ENCODE measurements around the gene UIMC1. TPM values are rescaled to one million over a fixed set of nuclear protein-coding genes. Genes with fewer than 3 reads are reported as not detected.
"Not testable (repeated sequence)": the region's sequence is repeated elsewhere in the genome, so short reads cannot be mapped to it uniquely, and the experiment has no call there.

The UIMC1 gene
- total RNA-seq, 1 experiment from 2014 or later: 24.0 TPM

- no peak for DNase-seq (ENCODE audit: low read depth)
Observed at GRCh38 chr5:177008716-177009115, 2.1 kb upstream of the UIMC1 start.

GRCh38 chr5:177005619-177006264 lies 837 bp downstream of the UIMC1 start:
- DNase-seq (ENCODE audit: low read depth): peak; percentile 59

GRCh38 chr5:177004961-177005360 lies 1.6 kb downstream of the UIMC1 start:
- DNase-seq (ENCODE audit: low read depth): no peak

DNA sequence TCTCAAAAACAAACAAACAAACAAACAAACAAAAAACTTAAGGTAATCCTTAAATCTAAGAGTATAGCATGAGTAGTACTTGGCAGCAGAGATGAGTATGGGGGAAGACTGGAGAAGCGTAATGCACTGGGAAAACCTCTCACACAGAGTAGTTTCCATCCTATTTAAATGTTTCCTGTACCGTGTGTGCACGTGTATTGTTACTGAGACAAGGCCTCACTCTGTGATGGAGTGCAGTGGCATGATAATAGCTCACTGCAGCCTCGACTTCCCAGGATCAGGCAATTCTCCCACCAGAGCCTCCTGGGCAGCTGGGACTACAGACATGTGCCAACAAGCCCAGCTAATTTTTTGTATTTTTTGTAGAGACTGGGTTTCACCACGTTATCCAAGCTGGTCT lies 2.9 kb downstream of the UIMC1 start:
- no peak for DNase-seq (ENCODE audit: low read depth)

GRCh38 chr5:176999526-176999925 lies 7.1 kb downstream of the UIMC1 start:
- not testable (repeated sequence) for DNase-seq (ENCODE audit: low read depth)

GRCh38 chr5:176998828-176999227 lies 7.8 kb downstream of the UIMC1 start:
- DNase-seq (ENCODE audit: low read depth): no peak

DNA sequence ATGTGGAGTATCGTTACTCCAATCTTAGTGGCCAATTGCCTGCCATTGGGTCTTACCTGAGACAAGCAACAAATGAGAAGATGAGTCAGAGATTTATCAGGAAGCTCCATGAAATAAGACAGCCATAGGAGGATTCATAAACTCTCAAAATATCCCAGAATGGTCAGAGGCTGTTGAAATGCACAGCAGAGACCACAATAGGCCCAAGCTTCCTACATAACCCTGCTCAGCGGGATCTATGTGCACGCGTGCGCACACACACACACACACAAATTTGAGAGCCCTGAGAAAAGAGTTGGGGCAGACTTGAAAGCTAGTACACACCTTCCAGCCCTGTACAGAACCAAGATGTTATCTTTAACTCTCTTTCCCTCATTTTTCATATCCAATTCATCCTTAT lies 9.8 kb downstream of the UIMC1 start:
- DNase-seq (ENCODE audit: low read depth): no peak

- no peak for DNase-seq (ENCODE audit: low read depth)
Observed at GRCh38 chr5:176995896-176996767, 10.4 kb downstream of the UIMC1 start.

DNA sequence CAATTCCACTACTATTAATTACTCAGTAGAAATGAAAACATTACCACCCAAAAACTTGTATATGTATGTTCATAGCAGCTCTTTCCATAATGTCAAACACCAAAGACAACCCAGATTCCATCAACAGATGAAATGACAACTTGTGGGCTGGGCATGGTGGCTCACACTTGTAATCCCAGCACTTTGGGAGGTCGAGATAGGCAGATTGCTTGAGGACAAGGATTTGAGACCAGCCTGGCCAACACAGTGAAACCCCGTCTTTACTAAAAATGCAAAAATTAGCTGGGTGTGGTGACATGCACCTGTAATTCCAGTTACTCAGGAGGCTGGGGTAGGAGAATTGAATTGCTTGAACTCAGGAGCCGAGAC lies 11.5 kb downstream of the UIMC1 start:
- no peak for DNase-seq (ENCODE audit: low read depth)

DNA sequence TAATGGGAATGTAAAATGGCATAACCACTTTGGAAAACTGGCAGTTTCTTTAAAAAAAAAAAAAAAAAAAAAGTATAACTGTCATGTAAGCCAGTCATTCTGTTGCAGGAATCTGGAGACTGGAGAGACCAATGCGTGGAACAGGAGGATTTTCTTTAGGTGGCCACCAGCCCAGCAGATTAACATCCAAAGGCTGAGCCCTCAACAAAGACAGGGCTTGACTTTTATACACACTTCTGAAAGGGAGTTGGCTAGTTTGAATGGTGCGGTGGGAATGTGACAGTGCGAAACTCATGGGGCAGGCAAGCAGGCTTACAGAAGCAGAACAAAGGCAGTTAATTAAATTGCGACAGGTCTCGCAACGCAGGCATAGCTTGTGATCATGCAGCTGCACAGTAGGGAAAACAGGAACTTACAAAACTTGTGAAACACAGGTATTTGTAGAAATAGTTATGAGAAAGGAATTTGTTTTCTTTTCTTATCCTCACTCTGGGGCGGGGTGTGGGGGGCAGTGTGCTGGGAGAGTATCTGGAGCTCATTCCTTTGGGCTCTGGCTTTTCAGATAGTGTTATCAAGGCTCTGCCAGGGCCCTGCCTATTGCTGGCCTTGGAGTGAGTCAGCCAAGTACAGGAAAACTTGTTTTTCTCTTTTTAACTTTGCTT lies 12.0 kb downstream of the UIMC1 start:
- DNase-seq (ENCODE audit: low read depth): no peak

DNA sequence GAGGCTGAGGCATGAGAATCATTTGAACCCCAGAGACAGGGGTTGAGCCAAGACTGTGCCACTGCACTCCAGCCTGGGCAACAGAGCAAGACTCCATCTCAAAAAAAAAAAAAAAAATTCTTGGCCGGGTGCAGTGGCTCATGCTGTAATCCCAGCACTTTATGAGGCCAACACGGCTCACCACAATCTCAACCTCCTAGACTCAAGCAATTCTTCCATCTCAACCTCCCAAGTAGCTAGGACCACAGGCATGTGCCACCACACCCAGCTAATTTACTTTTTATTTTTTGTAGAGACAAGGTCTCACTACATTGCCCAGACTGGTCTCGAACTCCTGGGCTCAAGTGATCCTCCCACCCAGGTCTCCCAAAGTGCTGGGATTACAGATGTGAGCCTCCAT lies 13.5 kb downstream of the UIMC1 start:
- DNase-seq (ENCODE audit: low read depth): not testable (repeated sequence)

- DNase-seq (ENCODE audit: low read depth): no peak
Observed at GRCh38 chr5:176987583-176987982, 19.0 kb downstream of the UIMC1 start.

GRCh38 chr5:176986280-176986679 lies 20.3 kb downstream of the UIMC1 start:
- DNase-seq (ENCODE audit: low read depth): no peak

DNA sequence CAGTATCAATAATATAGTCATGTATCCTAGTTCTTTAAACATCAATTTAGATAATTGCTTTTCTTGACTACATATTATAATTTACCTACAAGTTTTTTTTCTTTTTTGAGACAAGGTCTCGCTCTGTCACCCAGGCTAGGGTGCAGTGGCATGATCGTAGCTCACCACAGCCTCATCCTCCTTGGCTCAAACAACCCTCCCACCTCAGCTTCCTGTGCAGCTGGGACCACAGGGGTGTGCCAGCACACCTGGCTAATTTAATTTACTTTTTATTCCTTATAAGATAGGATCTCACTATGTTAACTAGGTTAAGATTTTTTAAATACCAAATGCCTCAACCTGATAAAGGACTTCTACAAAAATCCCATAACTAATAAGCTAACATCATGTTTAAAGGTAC lies 21.1 kb downstream of the UIMC1 start:
- no peak for DNase-seq (ENCODE audit: low read depth)

DNA sequence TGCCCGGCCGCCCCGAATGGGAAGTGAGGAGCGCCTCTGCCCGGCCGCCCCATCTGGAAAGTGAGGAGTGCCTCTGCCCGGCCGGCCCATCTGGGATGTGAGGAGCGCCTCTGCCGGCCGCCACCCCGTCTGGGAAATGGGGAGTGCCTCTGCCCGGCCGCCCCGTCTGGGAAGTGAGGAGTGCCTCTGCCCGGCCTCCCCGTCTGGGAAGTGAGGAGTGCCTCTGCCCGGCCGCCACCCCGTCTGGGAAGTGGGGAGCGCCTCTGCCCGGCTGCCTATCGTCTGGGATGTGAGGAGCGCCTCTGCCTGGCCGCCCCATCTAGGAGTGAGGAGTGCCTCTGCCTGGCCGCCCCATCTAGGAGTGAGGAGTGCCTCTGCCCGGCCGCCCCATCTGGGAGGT lies 22.4 kb downstream of the UIMC1 start:
- not testable (repeated sequence) for DNase-seq (ENCODE audit: low read depth)

GRCh38 chr5:176983593-176983992 lies 23.0 kb downstream of the UIMC1 start:
- not testable (repeated sequence) for DNase-seq (ENCODE audit: low read depth)

GRCh38 chr5:176983112-176983511 lies 23.5 kb downstream of the UIMC1 start:
- DNase-seq (ENCODE audit: low read depth): not testable (repeated sequence)

DNA sequence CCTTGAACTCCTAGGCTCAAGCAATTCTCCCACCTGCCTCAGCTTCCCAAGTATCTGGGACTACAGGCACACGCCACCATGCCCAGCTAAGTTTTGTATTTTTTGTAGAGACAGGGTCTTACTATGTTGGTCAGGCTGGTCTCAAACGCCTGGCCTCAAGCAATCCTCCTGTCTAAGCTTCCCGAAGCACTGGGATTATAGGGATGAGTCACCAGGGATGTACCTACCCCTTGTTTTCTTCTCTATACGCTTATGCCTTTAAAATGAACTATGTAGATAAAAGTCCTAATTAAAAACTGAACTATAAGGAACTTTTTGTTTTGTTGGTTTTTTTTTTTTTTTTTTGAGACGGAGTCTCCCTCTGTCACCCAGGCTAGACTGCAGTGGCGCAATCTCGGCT lies 25.8 kb downstream of the UIMC1 start:
- DNase-seq (ENCODE audit: low read depth): no peak

- no peak for DNase-seq (ENCODE audit: low read depth)
Observed at GRCh38 chr5:176979669-176980068, 26.9 kb downstream of the UIMC1 start.

GRCh38 chr5:176965633-176966032 lies 40.9 kb downstream of the UIMC1 start:
- no peak for DNase-seq (ENCODE audit: low read depth)

DNA sequence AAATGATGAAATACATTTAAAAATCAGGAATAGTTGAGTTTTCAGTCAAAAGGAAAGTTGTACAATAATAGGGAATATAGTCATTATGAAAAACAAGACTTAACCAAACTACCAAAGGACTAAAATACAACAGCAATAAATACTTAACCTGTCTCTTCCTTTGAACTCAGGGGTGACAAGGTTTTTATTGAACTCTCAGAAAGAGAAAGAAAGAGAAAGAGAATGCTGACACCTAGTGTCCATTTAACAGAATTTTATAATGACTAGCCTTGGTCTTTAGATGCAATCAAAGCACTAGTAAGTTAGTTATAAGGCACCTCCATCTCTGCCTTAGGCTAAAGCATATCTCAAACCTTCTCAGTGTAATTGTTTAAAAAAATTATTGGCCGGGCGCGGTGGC lies 47.5 kb downstream of the UIMC1 start:
- DNase-seq (ENCODE audit: low read depth): peak; percentile 17

DNA sequence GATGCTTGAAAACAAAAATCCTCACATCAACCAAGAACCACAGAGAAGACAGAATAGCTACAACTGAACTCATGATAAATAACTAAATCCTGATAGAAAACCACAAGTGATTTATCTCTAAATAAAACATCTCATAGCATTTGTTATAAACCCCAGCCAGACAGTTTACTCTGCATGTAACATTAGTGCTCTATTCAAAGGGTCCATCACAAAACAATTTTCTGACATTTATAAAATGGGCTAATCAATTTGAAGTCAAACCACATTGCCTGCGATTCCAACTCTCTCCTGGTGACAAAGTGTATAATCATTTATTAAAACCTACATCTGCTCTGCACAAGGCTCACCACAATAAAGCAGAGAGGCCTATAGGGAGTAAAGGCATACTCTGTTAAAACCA lies 49.8 kb downstream of the UIMC1 start:
- no peak for DNase-seq (ENCODE audit: low read depth)

All from HT1080 (cell line).